ENCODE results near the gene KCNA5. TPM values are rescaled to one million over a fixed set of nuclear protein-coding genes. Genes with fewer than 3 reads are reported as not detected.

The KCNA5 gene
- total and polyA plus RNA-seq, 2 donors (not counting 1 experiment from before 2014, with no cell fraction given), result not detected

GRCh38 chr12:5035618-5036017 lies 8.1 kb upstream of the KCNA5 start:
- H3K36me3 ChIP-seq (ENCODE audit: control insufficient read depth, insufficient read depth, low read length), result no peaks in the 10 kb centered on the region
- H3K4me3 ChIP-seq (replicated peaks in 1 of 4; ENCODE audit: control extremely low read depth in 1 of 4, insufficient read depth in 1 of 4, low read depth in 3 of 4, low read length in 4 of 4), result no peak overlapping the region
- no peak overlapping the region for H3K9ac ChIP-seq (ENCODE audit: insufficient read depth, low read length)
- no peak for TF ChIP-seq CTCF (conservative IDR thresholded peaks at IDR 0.05 in 1 of 2, IDR thresholded peaks at IDR 0.05 in 1 of 2; ENCODE audit: low read depth in 1 of 2, low read length in 2 of 2)
- no peak for TF ChIP-seq EZH2 (IDR thresholded peaks at IDR 0.05; ENCODE audit: low read length, missing control alignments)
- H2AFZ ChIP-seq (ENCODE audit: low read length), result no peak overlapping the region
- no peaks in the 10 kb centered on the region for H3K79me2 ChIP-seq (ENCODE audit: control insufficient read depth, insufficient read depth, low read length)
- H3K4me1 ChIP-seq (ENCODE audit: control insufficient read depth, extremely low read depth, insufficient read depth, low read length), result no peaks in the 10 kb centered on the region
- DNase-seq (ENCODE audit: low read depth in 2 of 2), result no peak
- no peak overlapping the region for H3K27ac ChIP-seq (ENCODE audit: insufficient read depth, low read length)
- H3K9me3 ChIP-seq (ENCODE audit: control insufficient read depth, insufficient read depth, low read depth, low read length), result no peaks in the 10 kb centered on the region
- H3K4me2 ChIP-seq (ENCODE audit: extremely low read depth, insufficient read depth, low read length), result no peak overlapping the region
- H4K20me1 ChIP-seq (ENCODE audit: control insufficient read depth, extremely low read depth, insufficient read depth, low read length), result no peaks in the 10 kb centered on the region
- no peaks in the 10 kb centered on the region for H3K27me3 ChIP-seq (ENCODE audit: control insufficient read depth, insufficient read depth, low read length)

- H3K4me1 ChIP-seq (ENCODE audit: control insufficient read depth, extremely low read depth, insufficient read depth, low read length), result no peaks in the 10 kb centered on the region
- DNase-seq (ENCODE audit: low read depth in 2 of 2), result no peak
- no peak overlapping the region for H3K4me3 ChIP-seq (replicated peaks in 1 of 4; ENCODE audit: control extremely low read depth in 1 of 4, insufficient read depth in 1 of 4, low read depth in 3 of 4, low read length in 4 of 4)
- TF ChIP-seq EZH2 (IDR thresholded peaks at IDR 0.05; ENCODE audit: low read length, missing control alignments) (no peak), CTCF (conservative IDR thresholded peaks at IDR 0.05 in 1 of 2, IDR thresholded peaks at IDR 0.05 in 1 of 2; ENCODE audit: low read depth in 1 of 2, low read length in 2 of 2) (no peak)
- H3K27me3 ChIP-seq (ENCODE audit: control insufficient read depth, insufficient read depth, low read length), result no peaks in the 10 kb centered on the region
- no peak overlapping the region for H3K27ac ChIP-seq (ENCODE audit: insufficient read depth, low read length)
- H3K79me2 ChIP-seq (ENCODE audit: control insufficient read depth, insufficient read depth, low read length), result no peaks in the 10 kb centered on the region
- no peak overlapping the region for H3K4me2 ChIP-seq (ENCODE audit: extremely low read depth, insufficient read depth, low read length)
- H3K9me3 ChIP-seq (ENCODE audit: control insufficient read depth, insufficient read depth, low read depth, low read length), result no peaks in the 10 kb centered on the region
- H3K9ac ChIP-seq (ENCODE audit: insufficient read depth, low read length), result no peak overlapping the region
- H3K36me3 ChIP-seq (ENCODE audit: control insufficient read depth, insufficient read depth, low read length), result no peaks in the 10 kb centered on the region
- no peaks in the 10 kb centered on the region for H4K20me1 ChIP-seq (ENCODE audit: control insufficient read depth, extremely low read depth, insufficient read depth, low read length)
- H2AFZ ChIP-seq (ENCODE audit: low read length), result no peak overlapping the region
Measured at GRCh38 chr12:5036031-5036430, 7.6 kb upstream of the KCNA5 start.

- Histone ChIP-seq H2AFZ (ENCODE audit: low read length) (no peak overlapping the region), H3K36me3 (ENCODE audit: control insufficient read depth, insufficient read depth, low read length) (no peaks in the 10 kb centered on the region), H4K20me1 (ENCODE audit: control insufficient read depth, extremely low read depth, insufficient read depth, low read length) (no peaks in the 10 kb centered on the region), H3K4me1 (ENCODE audit: control insufficient read depth, extremely low read depth, insufficient read depth, low read length) (no peaks in the 10 kb centered on the region), H3K9me3 (ENCODE audit: control insufficient read depth, insufficient read depth, low read depth, low read length) (no peaks in the 10 kb centered on the region), H3K27ac (ENCODE audit: insufficient read depth, low read length) (no peak overlapping the region), H3K27me3 (ENCODE audit: control insufficient read depth, insufficient read depth, low read length) (peaks cover 3% of the 10 kb centered on the region), H3K9ac (ENCODE audit: insufficient read depth, low read length) (no peak overlapping the region), H3K4me3 (replicated peaks in 1 of 4; ENCODE audit: control extremely low read depth in 1 of 4, insufficient read depth in 1 of 4, low read depth in 3 of 4, low read length in 4 of 4) (no peak overlapping the region), H3K4me2 (ENCODE audit: extremely low read depth, insufficient read depth, low read length) (no peak overlapping the region), H3K79me2 (ENCODE audit: control insufficient read depth, insufficient read depth, low read length) (no peaks in the 10 kb centered on the region)
- TF ChIP-seq EZH2 (IDR thresholded peaks at IDR 0.05; ENCODE audit: low read length, missing control alignments) (no peak), CTCF (conservative IDR thresholded peaks at IDR 0.05 in 1 of 2, IDR thresholded peaks at IDR 0.05 in 1 of 2; ENCODE audit: low read depth in 1 of 2, low read length in 2 of 2) (no peak)
- DNase-seq (ENCODE audit: low read depth in 2 of 2), result no peak
Measured at GRCh38 chr12:5037795-5038357, 5.8 kb upstream of the KCNA5 start.

All from fibroblast of lung (primary cell).